GM21381 (cell line): Measurements from ENCODE around the gene ADAMTS19.

Experiments
- ATAC-seq: cut with Tn5 transposase; IDR thresholded peaks from one replicate; pipeline ENCODE4 v1.9.1; 2021; ENCODE audit warnings: mild to moderate bottlenecking, moderate library complexity; ENCODE audit not compliant: unreplicated experiment

Gene ADAMTS19

DNA sequence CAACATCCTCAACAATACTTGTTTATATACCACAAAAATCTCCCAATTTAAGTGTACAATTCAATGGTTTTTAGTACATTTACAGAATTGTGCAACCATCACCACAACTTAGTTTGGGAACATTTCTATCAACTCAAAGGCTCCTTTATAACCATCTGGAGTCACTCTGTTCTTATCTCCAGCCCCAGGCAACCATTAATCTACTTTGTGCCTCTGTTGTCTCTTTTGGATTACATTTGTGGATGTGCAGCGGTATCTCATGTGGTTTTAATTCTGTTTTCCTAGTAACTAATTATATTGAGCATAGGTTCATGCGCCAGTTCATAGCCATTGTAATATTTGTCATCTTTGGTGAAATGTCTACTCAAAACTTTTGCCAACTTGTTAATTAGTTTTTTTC is 14.4 kb downstream of the ADAMTS19 start:
- no peak for ATAC-seq

DNA sequence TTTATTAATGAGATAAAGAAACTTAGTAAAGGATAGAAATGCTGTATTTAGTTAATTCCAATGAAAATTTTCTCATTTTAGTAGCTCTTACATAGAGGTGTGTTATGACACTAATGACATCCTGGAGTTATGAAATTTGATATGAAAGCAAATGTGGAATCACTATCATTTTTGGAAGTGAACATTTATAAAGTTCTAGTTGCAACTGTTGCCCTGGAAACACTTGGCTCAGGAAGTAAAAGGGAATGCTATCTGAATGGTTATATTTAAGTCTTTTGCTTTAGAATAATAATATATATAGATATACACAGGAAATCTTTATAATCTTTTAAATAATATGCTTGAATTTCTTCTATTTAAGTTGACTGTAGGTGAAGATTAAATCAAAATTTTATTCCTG is 16.7 kb downstream of the ADAMTS19 start:
- ATAC-seq = no peak

- no peak for ATAC-seq
Measured at GRCh38 chr5:129477532-129477931, 17.4 kb downstream of the ADAMTS19 start.

GRCh38 chr5:129481161-129481560 is 21.1 kb downstream of the ADAMTS19 start:
- ATAC-seq = no peak

DNA sequence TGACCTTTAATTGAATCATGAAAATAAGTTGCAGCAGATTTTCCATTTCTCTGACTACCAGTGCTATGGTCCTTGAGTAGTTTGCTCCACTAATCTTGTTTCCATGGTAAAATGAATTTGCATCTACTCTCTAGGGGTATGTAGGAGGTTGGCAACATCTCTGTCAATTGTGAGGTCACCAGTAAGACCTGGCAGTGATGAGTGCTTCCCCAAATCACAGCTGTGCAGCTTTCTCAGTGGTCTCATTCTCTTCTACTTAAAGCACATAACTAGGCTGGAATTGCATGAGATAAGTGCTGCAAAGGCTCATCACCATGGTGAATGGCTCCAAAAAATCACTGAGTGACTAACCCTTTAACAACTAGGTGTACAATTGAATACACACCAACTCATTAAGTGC is 36.3 kb downstream of the ADAMTS19 start:
- ATAC-seq = no peak

DNA sequence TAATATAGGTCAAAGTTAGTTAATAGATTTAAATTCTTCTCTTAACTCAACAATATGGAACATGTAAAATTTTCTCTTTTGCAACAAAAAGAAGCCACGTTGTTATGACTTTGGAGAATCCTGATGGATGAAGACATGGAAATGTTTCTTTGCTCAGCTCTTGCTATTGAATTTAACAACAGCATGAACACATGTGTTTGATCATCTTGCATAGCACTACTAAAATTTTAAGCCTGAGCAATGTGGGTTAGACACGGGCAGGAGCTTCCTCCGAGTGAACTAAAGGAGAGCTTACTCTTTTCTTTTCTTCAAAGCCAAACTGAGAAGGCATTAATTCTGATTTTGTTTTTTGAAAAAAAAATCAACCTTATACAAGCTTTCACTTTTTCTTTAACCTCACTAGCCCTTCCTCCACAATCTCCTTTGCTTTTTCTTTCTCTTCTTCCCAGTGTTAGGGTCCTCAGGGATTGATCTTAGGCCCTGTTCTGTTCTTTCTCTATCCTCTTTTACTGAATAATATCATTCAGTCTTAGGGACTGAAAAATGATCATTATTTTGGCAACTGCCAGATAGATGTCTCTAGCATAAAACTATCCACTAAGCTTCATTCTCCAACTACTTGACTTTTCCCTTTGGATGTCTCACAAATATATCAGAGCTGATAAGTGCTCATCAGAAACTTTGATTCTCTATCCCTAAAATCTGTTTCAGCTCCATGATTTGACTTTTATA is 36.9 kb downstream of the ADAMTS19 start:
- ATAC-seq = no peak

GRCh38 chr5:129499208-129499852 is 39.2 kb downstream of the ADAMTS19 start:
- ATAC-seq = no peak

DNA sequence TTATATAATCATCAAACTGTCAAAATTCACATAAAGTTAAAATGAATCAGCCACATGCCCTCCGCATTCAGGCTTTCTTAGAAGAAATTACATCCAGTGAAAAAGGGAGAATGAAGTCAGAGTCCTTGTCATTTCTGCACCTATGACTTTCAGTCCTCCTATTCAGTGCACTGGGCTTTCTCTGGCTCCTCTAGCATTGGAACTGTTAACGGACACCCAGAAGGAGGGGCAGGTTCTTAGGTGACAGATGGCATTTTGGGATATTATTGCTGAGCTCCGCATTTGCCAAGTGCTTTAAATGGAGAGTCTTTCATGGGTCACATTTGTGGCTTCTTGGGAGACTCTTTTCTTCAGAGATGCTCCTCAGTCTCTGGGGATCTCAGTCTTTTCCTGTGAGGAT is 40.0 kb downstream of the ADAMTS19 start:
- no peak for ATAC-seq

DNA sequence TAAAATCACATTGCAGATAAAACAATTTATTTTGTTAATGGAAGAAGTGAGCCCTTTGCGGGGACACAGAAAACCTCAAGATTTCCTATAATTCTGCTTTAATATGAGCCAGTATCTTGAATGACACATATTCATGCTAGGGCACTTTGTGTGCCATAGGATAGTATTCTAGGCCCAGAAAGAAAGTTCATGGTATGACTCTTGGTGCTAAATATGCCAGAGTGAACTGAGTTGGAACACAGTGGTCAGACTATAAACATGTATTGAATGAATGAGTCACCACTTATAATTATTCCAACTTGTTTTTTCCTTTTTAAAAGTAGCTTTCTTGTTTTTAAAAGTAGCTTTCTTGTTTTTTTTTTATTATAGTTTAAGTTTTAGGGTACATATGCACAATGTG is 46.0 kb downstream of the ADAMTS19 start:
- no peak for ATAC-seq

GRCh38 chr5:129506950-129507349 is 46.9 kb downstream of the ADAMTS19 start:
- no peak for ATAC-seq

DNA sequence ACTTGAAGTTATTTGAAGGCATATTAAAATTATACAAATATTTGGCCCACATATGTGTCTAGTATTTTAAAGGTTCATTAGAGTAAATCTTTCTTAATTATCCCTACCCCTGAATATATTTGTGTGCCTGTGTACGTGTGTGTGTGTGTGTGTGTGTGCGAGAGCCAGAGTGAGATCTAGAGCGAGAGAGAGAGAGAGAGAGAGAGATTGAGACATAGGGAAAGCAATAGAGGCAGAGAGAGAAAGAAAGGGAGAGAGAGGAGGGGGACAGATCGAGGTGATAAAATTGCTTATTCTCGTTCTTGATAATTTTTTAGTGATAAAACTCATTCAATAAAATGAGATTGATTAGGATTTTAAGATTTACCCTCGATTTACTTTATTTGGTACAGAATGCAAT is 47.4 kb downstream of the ADAMTS19 start:
- no peak for ATAC-seq

- no peak for ATAC-seq
Measured at GRCh38 chr5:129508606-129509005, 48.5 kb downstream of the ADAMTS19 start.

DNA sequence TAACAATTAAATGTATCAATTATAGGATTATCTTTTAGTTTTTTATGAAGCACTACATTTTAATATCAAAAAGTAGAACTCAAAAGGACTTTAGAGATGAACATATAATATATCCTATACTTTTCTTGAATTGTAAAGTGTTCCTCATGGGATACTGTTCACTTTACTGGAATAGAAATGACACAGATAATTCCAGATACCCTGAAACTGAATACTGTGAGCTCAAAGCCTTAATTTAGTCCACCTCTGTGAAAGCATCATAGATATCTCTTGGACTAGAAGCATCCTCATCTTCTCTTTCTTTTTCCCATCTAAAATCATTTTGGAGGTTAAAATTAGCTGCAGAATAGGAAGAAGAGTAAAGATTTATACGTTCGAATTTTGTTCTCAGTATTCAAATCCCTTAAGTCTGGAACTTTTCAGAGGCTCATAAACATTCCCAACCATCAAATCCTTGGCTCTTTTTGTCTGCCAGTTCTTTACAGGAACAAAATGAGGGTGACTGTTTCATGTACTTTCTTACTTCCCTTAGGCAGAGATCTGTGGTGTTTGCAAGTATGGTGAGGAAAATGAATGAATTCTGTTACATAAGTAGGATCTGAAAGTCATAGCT is 49.4 kb downstream of the ADAMTS19 start:
- ATAC-seq = no peak

DNA sequence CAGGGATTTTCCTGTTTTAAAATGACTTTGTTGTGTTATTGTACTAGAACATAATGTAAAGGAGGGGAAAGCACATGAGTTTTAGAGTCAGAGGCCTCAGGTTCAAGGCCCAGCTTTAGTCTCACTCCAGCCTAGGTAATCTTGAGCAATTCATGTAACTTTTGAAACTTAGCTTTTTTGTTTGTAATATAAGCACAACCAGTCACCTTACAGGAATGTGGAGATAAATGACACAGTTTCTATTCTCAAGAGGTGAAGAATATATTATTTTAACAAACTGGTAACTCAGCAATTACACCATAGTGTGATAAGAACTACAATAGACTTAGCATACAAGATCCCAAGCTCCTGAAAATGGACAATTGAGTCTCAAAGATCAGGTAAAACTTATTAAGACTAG is 51.2 kb downstream of the ADAMTS19 start:
- ATAC-seq = no peak

DNA sequence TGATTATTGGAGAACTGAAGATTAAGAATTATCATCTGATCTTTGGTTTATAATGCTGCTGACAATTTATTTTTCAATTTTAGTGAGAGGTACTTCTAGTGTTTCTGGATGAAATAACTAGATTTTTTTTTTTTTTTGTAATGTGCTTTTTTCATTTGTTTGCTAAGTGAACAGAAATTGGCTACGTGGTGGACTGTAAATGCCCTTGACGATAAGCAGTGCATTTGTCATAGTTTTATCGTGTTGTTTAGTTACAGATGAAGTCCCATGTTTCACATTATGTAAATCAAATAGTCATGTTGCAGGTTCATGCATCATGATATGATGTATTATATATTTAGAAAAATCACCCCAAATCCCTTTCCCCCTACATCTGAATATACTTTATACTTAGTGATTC is 81.0 kb downstream of the ADAMTS19 start:
- ATAC-seq = no peak

- no peak for ATAC-seq
Measured at GRCh38 chr5:129541648-129542251, 81.7 kb downstream of the ADAMTS19 start.

GRCh38 chr5:129547137-129547536 is 87.0 kb downstream of the ADAMTS19 start:
- ATAC-seq = no peak

- ATAC-seq = no peak
Measured at GRCh38 chr5:129554134-129554904, 94.2 kb downstream of the ADAMTS19 start.

DNA sequence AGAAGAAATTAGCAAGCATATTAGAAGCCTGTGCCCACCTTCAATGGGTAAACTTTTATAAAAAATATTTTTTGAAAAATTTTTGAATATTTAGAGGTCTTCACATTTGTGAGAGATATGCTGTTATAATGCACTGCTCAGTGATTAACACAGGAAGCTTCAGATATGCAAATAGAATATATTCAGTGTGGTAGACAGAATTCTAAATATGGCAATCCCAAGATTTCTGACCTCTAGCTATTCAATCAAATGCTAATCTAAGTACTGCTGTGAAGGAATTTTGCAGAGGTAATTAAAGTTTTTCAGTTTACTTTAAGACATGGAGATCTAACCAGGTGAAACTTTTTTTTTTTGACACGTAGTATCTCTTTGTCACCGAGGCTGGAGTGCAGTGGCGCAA is 103.5 kb downstream of the ADAMTS19 start:
- no peak for ATAC-seq

DNA sequence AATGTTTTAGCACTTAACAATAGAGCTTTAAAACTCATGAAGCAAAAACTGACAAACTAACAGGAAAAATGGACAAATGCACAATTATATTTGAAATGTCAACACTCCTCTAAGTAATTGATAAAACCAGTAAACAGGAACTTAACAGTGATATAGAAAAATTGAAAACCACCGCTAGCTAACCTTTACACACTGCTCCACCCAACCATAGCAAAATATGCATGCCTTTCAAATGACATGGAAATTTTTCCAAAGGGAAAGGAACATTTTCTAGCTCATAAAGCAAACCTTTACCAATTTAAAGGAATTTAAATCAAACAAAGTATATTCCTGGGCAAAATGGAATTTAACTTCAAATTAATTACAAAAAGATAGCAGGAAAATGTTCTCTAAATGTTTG is 109.2 kb downstream of the ADAMTS19 start:
- no peak for ATAC-seq

- ATAC-seq = no peak
Measured at GRCh38 chr5:129572060-129572459, 112.0 kb downstream of the ADAMTS19 start.
